Cardiac muscle cell (in vitro differentiated cells and primary cell): Measurements from ENCODE around the gene POU2AF3. TPM values are rescaled to one million over a fixed set of nuclear protein-coding genes. Genes with fewer than 3 reads are reported as not detected.

Experiments
- DNase-seq, 2 donors: peaks; one replicate each; pipeline versions ENCODE4 v3.0.0 to v3.0.0-alpha.2; 2010 to 2017; ENCODE audit warnings: low read depth in 1 of 2, low spot score in 1 of 2
- H3K27ac ChIP-seq: fragments of 200-600 bp; sonication (generic); 2 replicates; pipeline ENCODE4 v1.5.1; 2016
- H3K27me3 ChIP-seq: fragments of 200-600 bp; sonication (generic); 2 replicates; pipeline ENCODE4 v1.6.0; 2016; ENCODE audit warnings: control low read depth
- H3K36me3 ChIP-seq: fragments of 200-600 bp; sonication (generic); 2 replicates; pipeline ENCODE4 v1.5.1; 2016; ENCODE audit warnings: control low read depth
- H3K4me1 ChIP-seq: fragments of 200-600 bp; sonication (generic); 2 replicates; pipeline ENCODE4 v1.8.1; 2017; ENCODE audit warnings: low read depth, mild to moderate bottlenecking, mixed run types
- H3K4me3 ChIP-seq: fragments of 200-600 bp; sonication (generic); 2 replicates; pipeline ENCODE4 v1.5.1; 2016; ENCODE audit warnings: mild to moderate bottlenecking
- H3K9me3 ChIP-seq: fragments of 200-600 bp; sonication (generic); 2 replicates; pipeline ENCODE4 v1.5.1; 2017; ENCODE audit warnings: low read depth, mild to moderate bottlenecking, control low read depth
- polyA plus RNA-seq: library from polyadenylated mRNA; unstranded; fragments of >200 nt; fragmentation: Nextera tagmentation; extraction: Ambion mirVana; gene quantifications from 2 replicates; pipeline ENCODE4 v1.2.1, GENCODE V29; 2016
- total RNA-seq: library from RNA; depleted of rRNA; stranded (reverse); fragments of >200 nt; gene quantifications from 2 replicates; pipeline ENCODE4 v1.2.3, GENCODE V29; 2016
- TF ChIP-seq, protein P1 (sequence below): IDR thresholded peaks from 2 replicates; pipeline ENCODE4 v1.5.1; 2012; ENCODE audit warnings: low read depth, mild to moderate bottlenecking, low read length

POU2AF3 gene
- total and polyA plus RNA-seq, 2 experiments from 2014 or later = 0.36 to 0.83 TPM

DNA sequence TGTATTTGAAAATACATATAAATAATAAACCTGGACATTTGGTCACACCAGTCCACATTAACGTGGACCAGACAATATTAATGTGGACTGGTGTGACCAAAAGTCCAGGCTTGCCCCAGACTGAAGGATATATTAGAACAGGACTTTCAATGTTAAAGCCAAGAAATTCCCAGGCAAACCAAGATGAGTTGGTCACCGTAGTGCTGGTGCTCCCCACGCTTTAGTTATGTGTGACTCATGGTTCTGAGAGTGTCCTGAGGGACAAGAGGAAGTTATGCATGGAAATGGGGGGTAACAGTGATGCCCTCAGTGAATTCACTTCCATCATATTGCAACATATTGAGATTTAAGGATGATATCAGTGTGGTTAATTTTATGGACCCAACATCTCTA lies 49.4 kb downstream of the POU2AF3 start:
- DNase-seq = peak in 1 of 2 donors; percentile 46
- H3K27ac ChIP-seq = no peak overlapping the region
- H3K27me3 ChIP-seq = no peaks in the 10 kb centered on the region
- no peaks in the 10 kb centered on the region for H3K4me1 ChIP-seq
- TF ChIP-seq, protein P1, sequence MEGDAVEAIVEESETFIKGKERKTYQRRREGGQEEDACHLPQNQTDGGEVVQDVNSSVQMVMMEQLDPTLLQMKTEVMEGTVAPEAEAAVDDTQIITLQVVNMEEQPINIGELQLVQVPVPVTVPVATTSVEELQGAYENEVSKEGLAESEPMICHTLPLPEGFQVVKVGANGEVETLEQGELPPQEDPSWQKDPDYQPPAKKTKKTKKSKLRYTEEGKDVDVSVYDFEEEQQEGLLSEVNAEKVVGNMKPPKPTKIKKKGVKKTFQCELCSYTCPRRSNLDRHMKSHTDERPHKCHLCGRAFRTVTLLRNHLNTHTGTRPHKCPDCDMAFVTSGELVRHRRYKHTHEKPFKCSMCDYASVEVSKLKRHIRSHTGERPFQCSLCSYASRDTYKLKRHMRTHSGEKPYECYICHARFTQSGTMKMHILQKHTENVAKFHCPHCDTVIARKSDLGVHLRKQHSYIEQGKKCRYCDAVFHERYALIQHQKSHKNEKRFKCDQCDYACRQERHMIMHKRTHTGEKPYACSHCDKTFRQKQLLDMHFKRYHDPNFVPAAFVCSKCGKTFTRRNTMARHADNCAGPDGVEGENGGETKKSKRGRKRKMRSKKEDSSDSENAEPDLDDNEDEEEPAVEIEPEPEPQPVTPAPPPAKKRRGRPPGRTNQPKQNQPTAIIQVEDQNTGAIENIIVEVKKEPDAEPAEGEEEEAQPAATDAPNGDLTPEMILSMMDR = no peak
- no peaks in the 10 kb centered on the region for H3K36me3 ChIP-seq
- no peak overlapping the region for H3K4me3 ChIP-seq
- no peaks in the 10 kb centered on the region for H3K9me3 ChIP-seq

DNA sequence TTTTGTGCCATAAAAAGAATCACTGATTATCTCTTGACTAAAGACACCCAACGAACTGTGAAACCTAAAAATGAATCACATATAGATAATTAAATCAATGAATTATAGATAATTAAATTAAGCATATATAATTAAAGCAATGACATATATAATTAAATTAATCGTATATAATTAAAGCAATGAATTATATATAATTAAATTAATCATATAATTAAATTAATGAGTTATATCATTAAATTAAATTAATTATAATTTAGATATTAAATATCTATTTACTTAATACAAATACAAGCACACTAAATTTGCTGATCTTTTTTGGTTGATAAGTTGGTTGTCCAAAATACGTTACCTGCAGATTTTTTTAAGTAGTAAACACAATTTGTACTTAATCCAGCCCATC lies 49.8 kb downstream of the POU2AF3 start:
- DNase-seq = no peak
- Histone ChIP-seq H3K9me3 (no peaks in the 10 kb centered on the region), H3K4me1 (no peaks in the 10 kb centered on the region), H3K27ac (no peak overlapping the region), H3K36me3 (no peaks in the 10 kb centered on the region), H3K4me3 (no peak overlapping the region), H3K27me3 (no peaks in the 10 kb centered on the region)
- TF ChIP-seq, protein P1 = no peak

DNA sequence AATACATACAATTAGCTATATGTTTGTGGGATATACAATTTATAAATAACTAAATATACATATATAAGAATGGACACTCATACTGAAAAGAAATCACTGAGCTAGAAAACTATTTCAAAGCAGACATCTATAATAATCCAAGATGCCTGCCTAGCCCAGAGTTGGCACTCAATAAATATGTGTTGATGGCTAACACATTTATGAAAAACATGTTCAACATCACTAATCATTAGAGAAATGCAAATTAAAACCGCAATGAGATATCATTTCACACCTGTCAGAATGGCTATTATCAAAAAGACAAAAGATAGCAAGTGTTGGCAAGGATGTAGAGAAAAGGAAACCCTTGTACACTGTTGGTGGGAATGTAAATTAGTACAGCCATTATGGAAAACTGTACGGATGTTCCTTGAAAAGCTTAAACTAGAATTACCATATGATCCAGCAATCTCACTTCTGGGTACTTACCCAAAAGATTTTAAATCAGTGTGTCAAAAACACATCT lies 50.9 kb downstream of the POU2AF3 start:
- Histone ChIP-seq H3K27ac (no peak overlapping the region), H3K36me3 (no peaks in the 10 kb centered on the region), H3K4me3 (no peak overlapping the region), H3K27me3 (no peaks in the 10 kb centered on the region), H3K9me3 (no peaks in the 10 kb centered on the region), H3K4me1 (no peaks in the 10 kb centered on the region)
- TF ChIP-seq, protein P1 = no peak
- DNase-seq = no peak

DNA sequence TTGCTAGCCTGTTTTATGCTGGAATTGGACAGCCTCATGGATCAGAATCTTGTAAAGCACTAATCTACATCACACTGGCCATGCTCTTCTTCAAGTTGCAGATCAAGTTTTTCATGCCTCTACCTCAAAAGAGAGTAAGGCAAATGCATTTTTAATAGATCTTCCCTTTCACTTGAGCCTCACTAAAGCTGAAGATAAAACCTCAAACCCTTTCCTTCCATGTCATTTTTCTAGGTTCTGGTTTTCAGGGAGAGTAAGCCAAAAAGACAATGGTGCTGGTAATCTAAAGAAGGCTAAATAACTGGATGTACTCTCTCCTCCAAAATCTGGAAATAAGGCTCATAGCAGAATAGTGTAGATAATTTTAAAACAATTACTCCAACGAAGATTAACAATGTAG lies 52.5 kb downstream of the POU2AF3 start:
- TF ChIP-seq, protein P1 = no peak
- H3K36me3 ChIP-seq = no peaks in the 10 kb centered on the region
- H3K27me3 ChIP-seq = no peaks in the 10 kb centered on the region
- DNase-seq = no peak
- no peaks in the 10 kb centered on the region for H3K9me3 ChIP-seq
- no peak overlapping the region for H3K4me3 ChIP-seq
- H3K4me1 ChIP-seq = no peaks in the 10 kb centered on the region
- H3K27ac ChIP-seq = no peak overlapping the region

DNA sequence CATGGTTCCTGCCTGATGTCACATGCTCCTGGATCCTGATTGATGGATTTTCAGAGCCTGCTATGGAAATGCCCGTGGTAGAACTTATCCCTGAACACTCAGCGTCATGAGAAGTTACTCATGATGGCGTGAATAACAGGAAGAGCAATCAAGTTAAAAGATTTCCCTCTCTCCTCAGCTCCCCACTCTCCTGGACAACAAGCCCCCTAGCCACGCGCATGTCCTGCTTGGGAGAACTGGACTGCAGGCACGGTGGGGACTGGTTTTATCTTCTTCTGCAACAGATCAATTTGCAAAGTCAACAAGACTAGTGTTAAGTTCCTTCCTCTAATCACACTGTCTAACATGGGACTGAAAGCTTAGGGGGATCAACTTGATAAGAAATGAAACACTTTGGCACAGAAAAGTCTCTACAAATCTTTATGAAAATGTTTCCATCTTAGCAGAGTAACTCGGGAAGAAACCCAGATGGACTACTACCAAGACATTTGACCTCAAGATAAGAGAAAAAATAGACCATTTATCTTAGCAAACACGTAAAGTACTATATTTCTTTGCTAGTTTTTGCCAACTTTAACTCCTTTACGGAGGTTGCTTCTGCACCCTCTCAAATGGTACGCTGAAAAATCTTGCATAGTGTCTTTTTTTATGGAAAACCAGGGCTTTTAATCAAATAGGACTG lies 53.2 kb downstream of the POU2AF3 start:
- no peak overlapping the region for H3K27ac ChIP-seq
- no peaks in the 10 kb centered on the region for H3K4me1 ChIP-seq
- H3K36me3 ChIP-seq = no peaks in the 10 kb centered on the region
- no peak for DNase-seq
- no peaks in the 10 kb centered on the region for H3K9me3 ChIP-seq
- no peak overlapping the region for H3K4me3 ChIP-seq
- TF ChIP-seq, protein P1 = no peak
- H3K27me3 ChIP-seq = no peaks in the 10 kb centered on the region
